Fibroblast of mammary gland (primary cell): ENCODE measurements around the gene ZNF547.
"Not testable (repeated sequence)": the region's sequence is repeated elsewhere in the genome, so short reads cannot be mapped to it uniquely, and the experiment has no call there.

Experiments used
- DNase-seq: peaks from one replicate; pipeline ENCODE4 v3.0.0-alpha.2; 2010; ENCODE audit warnings: low read depth
- H3K4me3 ChIP-seq: 2 replicates; pipeline ENCODE4 v1.5.1; 2011; ENCODE audit warnings: low read depth, mild to moderate bottlenecking, low read length, moderate library complexity; ENCODE audit not compliant: control insufficient read depth
- CTCF ChIP-seq: conservative IDR thresholded peaks from 2 replicates; pipeline ENCODE4 v1.5.1; 2011; ENCODE audit warnings: low read depth, low read length, inconsistent platforms; ENCODE audit not compliant: control insufficient read depth, insufficient read depth

Gene ZNF547

GRCh38 chr19:57363688-57364181 lies 384 bp downstream of the ZNF547 start:
- peak overlapping the region; percentile 80 for H3K4me3 ChIP-seq
- TF ChIP-seq CTCF, result no peak

GRCh38 chr19:57366776-57367175 lies 3.4 kb downstream of the ZNF547 start:
- no peak for DNase-seq
- no peak overlapping the region for H3K4me3 ChIP-seq
- no peak for TF ChIP-seq CTCF

More at GRCh38 chr19:57363688-57364181, 384 bp downstream of the ZNF547 start:
- peak; percentile 6 for DNase-seq

GRCh38 chr19:57374179-57374578 lies 10.8 kb downstream of the ZNF547 start:
- no peak for TF ChIP-seq CTCF

GRCh38 chr19:57374647-57375046 lies 11.3 kb downstream of the ZNF547 start:
- not testable (repeated sequence) for DNase-seq, H3K4me3 ChIP-seq

More at GRCh38 chr19:57374179-57374578, 10.8 kb downstream of the ZNF547 start:
- DNase-seq, result no peak
- no peak overlapping the region for H3K4me3 ChIP-seq

GRCh38 chr19:57376151-57376550 lies 12.8 kb downstream of the ZNF547 start:
- no peak overlapping the region for H3K4me3 ChIP-seq
- no peak for TF ChIP-seq CTCF
- DNase-seq, result no peak

- no peak for TF ChIP-seq CTCF
- no peak for DNase-seq
- H3K4me3 ChIP-seq, result no peak overlapping the region
Measured at GRCh38 chr19:57377498-57378146, 14.3 kb downstream of the ZNF547 start.

- no peak overlapping the region for H3K4me3 ChIP-seq
- no peak for DNase-seq
- no peak for TF ChIP-seq CTCF
Measured at GRCh38 chr19:57380923-57381322, 17.6 kb downstream of the ZNF547 start.
